CD4-positive, alpha-beta T cell (primary cell): ENCODE results near the gene RNF144A. TPM values are rescaled to one million over a fixed set of nuclear protein-coding genes. Genes with fewer than 3 reads are reported as not detected.
A peak's percentile ranks its signal among the peaks of the same experiment; 100 is the strongest.

Experiments used
- ATAC-seq: fragments of 200-7000 bp; cut with Tn5 transposase; one replicate; pipeline ENCODE4 v1.10.0; 2022; ENCODE audit warnings: mild to moderate bottlenecking; ENCODE audit not compliant: poor library complexity
- CTCF ChIA-PET: fragments of 350-600 bp; sonication (Branson Sonifier 250); formaldehyde crosslinking; loops from one replicate; lab custom pipeline; 2021; ENCODE audit warnings: antibody characterized with exemption, inconsistent platforms; lab: Charles Lee
- POLR2A ChIA-PET: fragments of 350-600 bp; sonication (Branson Sonifier 250); formaldehyde crosslinking; loops from one replicate; lab custom pipeline; 2021; ENCODE audit warnings: antibody characterized with exemption, inconsistent platforms; lab: Charles Lee
- DNase-seq, 14 experiments: peaks; one replicate each; pipeline ENCODE4 v3.0.0-alpha.2; 2013 to 2020; ENCODE audit warnings: mixed read lengths in 2 of 14
- H3K27ac ChIP-seq, 2 donors: one replicate each; pipeline versions ENCODE4 v1.5.1 to v1.7.0; 2013; ENCODE audit warnings: low read length in 2 of 2, low read depth in 1 of 2, mild to moderate bottlenecking in 1 of 2
- H3K27me3 ChIP-seq, 2 experiments: 1 replicate in 1 of 2; 2 replicates in 1 of 2; pipeline versions ENCODE4 v1.6.1 to v1.7.0; 2013; ENCODE audit warnings: low read length in 2 of 2, control low read depth in 1 of 2, mild to moderate bottlenecking in 1 of 2, moderate library complexity in 1 of 2; ENCODE audit not compliant: insufficient read depth in 2 of 2, control insufficient read depth in 1 of 2
- H3K36me3 ChIP-seq: one replicate; pipeline ENCODE4 v1.6.1; 2013; ENCODE audit warnings: low read length, control low read depth; ENCODE audit not compliant: insufficient read depth
- H3K4me1 ChIP-seq: one replicate; pipeline ENCODE4 v1.6.1; 2013; ENCODE audit warnings: low read length, control low read depth; ENCODE audit not compliant: insufficient read depth
- H3K4me3 ChIP-seq: one replicate; pipeline ENCODE4 v1.5.1; 2013; ENCODE audit warnings: mild to moderate bottlenecking, low read length, moderate library complexity
- H3K9me3 ChIP-seq, 2 experiments: 1 replicate in 1 of 2; 2 replicates in 1 of 2; pipeline versions ENCODE4 v1.6.1 to v1.7.0; 2013; ENCODE audit warnings: low read length in 2 of 2, mild to moderate bottlenecking in 2 of 2, control low read depth in 1 of 2, moderate library complexity in 1 of 2; ENCODE audit not compliant: control insufficient read depth in 1 of 2, insufficient read depth in 1 of 2
- H3K27ac Mint-ChIP-seq: one replicate; pipeline ENCODE4 v1.8.0; 2020; ENCODE audit warnings: mixed read lengths
- H3K27me3 Mint-ChIP-seq: one replicate; pipeline ENCODE4 v1.8.0; 2021; ENCODE audit warnings: mixed read lengths
- H3K36me3 Mint-ChIP-seq: one replicate; pipeline ENCODE4 v1.8.0; 2021; ENCODE audit warnings: low read depth, mixed read lengths
- H3K4me1 Mint-ChIP-seq: one replicate; pipeline ENCODE4 v1.8.0; 2021; ENCODE audit warnings: low read depth, mixed read lengths
- H3K4me3 Mint-ChIP-seq: one replicate; pipeline ENCODE4 v1.8.0; 2020; ENCODE audit warnings: mild to moderate bottlenecking, mixed read lengths
- H3K9me3 Mint-ChIP-seq: one replicate; pipeline ENCODE4 v1.8.0; 2020; ENCODE audit warnings: mixed read lengths
- intact Hi-C, 2 experiments: fragments of 100-400 bp; cut with DNase I in 1 of 2; cut with micrococcal nuclease in 1 of 2; formaldehyde crosslinking; loops; one replicate each; pipeline versions ENCODE4 v1.15.1 to v1.9.0; 2023 to 2025; cut with DNase I, micrococcal nuclease
- total RNA-seq, 174 experiments: library from RNA in 2 of 174; stranded (reverse) in 2 of 174; gene quantifications; one replicate each; pipeline ENCODE4 v1.2.3 and lab custom pipeline; 2021 to 2026
- TF ChIP-seq, protein P1 (sequence below): fragments of 200-600 bp; IDR thresholded peaks from one replicate; pipeline ENCODE4 v1.8.0; 2022; ENCODE audit warnings: antibody characterized with exemption, mild to moderate bottlenecking

RNF144A gene
- total RNA-seq, 2 experiments from 2014 or later: 39.0 to 40.1 TPM

DNA sequence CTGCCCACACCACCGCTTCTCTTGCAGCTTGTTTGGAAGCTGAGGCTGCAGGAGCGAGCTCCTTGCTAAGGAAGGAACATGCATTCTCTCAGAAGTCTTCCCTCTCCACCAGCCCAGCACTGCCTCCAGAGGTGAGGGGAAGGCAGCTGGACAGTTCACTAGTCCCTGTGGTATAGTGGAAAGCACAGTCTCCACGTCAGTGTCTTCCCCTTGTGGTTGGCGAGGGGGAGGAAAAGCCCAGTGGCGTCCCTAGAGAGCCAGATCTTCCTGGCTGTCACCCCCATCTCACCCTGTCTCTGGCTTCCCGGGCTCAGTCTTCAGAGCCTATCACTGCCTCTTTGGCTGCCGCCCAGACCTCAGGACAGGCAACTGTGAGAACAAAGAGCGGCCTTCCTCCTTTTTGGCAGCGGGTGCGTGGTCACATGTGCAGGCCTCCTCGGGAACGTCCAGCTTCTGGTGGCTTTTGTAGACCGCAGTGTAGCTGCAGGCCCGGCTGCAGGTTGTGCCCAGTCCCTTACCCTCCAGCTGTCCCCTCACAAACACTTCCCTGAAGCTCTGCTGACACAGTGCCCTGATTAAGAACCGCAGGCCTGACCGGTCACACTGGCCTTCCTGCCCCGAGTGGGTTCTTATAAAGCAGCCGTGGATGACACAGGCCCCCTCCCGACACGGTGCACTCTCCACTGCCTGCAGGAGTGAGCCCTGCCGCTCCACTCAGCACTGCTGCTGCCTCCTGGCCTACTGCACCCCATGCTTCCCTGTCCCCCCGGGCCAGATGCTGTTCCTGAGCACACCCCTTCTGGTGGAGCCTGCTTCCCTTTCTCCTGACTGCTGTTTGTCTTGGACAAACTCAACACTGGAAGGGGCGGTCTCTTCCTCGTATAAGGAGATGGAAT, 90.9 kb downstream of the RNF144A start:
- Mint-ChIP-seq H3K4me3 (no peak overlapping the region), H3K27ac (peak overlapping the region; percentile 82), H3K27me3 (no peaks in the 10 kb centered on the region), H3K4me1 (peaks cover 66% of the 10 kb centered on the region), H3K36me3 (peaks cover 50% of the 10 kb centered on the region), H3K9me3 (no peaks in the 10 kb centered on the region)
- Histone ChIP-seq H3K27me3 (no peaks in the 10 kb centered on the region), H3K4me3 (no peak overlapping the region), H3K36me3 (peaks cover 3% of the 10 kb centered on the region), H3K27ac (no peak overlapping the region), H3K9me3 (no peaks in the 10 kb centered on the region), H3K4me1 (peaks cover 3% of the 10 kb centered on the region)
- no peak for ATAC-seq
- TF ChIP-seq, protein P1, sequence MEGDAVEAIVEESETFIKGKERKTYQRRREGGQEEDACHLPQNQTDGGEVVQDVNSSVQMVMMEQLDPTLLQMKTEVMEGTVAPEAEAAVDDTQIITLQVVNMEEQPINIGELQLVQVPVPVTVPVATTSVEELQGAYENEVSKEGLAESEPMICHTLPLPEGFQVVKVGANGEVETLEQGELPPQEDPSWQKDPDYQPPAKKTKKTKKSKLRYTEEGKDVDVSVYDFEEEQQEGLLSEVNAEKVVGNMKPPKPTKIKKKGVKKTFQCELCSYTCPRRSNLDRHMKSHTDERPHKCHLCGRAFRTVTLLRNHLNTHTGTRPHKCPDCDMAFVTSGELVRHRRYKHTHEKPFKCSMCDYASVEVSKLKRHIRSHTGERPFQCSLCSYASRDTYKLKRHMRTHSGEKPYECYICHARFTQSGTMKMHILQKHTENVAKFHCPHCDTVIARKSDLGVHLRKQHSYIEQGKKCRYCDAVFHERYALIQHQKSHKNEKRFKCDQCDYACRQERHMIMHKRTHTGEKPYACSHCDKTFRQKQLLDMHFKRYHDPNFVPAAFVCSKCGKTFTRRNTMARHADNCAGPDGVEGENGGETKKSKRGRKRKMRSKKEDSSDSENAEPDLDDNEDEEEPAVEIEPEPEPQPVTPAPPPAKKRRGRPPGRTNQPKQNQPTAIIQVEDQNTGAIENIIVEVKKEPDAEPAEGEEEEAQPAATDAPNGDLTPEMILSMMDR: no peak
- DNase-seq: peak in 2 of 14 experiments; percentile 32 to 39
- intact Hi-C loops: no loop called here
- ChIA-PET CTCF (no interaction called here), POLR2A (no interaction called here)

DNA sequence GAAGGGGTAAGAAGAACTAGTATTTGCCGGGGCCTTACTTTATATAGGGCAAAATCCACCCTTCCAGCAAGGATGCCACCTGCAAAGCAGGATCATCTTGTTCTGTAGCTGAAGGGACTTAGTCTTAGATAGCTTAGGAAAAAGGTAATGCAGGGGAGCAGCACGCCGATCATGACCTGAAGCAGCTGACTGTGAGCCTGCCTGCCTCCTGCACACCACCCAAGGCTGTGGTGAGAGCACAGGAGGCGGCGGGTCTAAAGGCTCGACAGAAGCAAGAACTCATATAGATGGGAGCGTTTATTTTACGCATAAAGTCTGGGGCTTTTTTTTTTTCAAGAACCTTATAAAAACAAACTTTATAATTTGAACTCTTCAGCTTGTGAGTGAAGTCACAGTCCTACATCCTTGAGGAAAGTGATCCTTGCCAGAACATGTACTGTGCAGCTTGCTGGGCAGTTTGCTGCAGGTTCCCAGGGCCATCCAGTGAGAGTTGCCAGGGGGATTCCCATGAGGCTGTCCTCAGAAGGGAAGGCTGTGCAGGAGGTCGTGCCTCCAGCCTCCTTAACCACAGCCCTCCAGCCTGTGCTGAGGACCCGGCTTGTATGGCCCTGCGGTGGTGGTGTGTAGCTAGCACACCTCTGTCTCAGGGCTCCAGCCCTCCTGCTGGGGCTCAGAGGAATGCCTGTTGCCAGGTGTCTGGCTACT, 92.1 kb downstream of the RNF144A start:
- Histone ChIP-seq H3K27ac (no peak overlapping the region), H3K9me3 (no peaks in the 10 kb centered on the region), H3K4me1 (peaks cover 7% of the 10 kb centered on the region), H3K36me3 (peaks cover 3% of the 10 kb centered on the region), H3K4me3 (no peak overlapping the region), H3K27me3 (no peaks in the 10 kb centered on the region)
- H3K27ac Mint-ChIP-seq: peak overlapping the region; percentile 82
- intact Hi-C loops: no loop called here
- ChIA-PET CTCF (interaction anchor here (1.2 kb wide), 1 partner anchor 144 kb away, joined by 3 read pairs; the partner anchor contains the start of gene CMPK2), POLR2A (interaction anchor here (0.6 kb wide), 1 partner anchor 1188 kb away, joined by 3 read pairs; no protein-coding TSS in a partner anchor)
- ATAC-seq (no peak), DNase-seq (no peak)
- H3K4me3 Mint-ChIP-seq: no peak overlapping the region
- H3K36me3 Mint-ChIP-seq: peaks cover 49% of the 10 kb centered on the region
- peaks cover 72% of the 10 kb centered on the region for H3K4me1 Mint-ChIP-seq
- H3K9me3 Mint-ChIP-seq: no peaks in the 10 kb centered on the region
- no peaks in the 10 kb centered on the region for H3K27me3 Mint-ChIP-seq
- TF ChIP-seq, protein P1: no peak

DNA sequence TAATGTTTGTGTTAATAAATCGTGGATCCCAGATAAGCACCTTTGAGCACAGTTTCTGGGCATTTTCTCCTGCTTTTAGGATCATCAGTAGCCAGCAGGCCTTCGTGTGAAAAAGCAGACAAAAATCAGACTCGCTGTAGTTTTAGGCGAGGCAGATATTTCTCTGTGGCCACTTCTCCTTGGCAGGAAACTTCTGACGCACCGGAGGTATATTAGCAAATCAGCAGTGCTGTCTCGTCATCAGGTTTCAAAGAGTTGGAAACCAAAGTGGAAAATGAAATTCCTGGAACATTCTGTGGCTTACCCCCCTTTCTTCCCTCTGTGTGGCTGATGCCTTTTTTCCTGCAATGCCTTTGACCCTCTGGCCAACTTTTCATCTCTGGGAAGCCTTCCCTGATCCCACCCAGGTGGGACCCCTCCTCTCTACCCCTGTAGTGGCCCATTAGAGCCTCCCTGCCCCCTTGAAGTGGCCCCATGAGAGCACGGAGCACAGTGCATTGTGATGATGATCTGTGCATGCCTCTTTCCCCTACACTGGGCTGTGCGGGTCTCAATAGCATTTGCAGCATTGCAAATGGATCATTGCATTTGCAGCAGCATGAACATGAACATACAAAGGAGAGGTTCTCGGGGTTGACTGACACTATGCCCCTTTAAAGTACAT, 93.3 kb downstream of the RNF144A start:
- no peaks in the 10 kb centered on the region for H3K9me3 Mint-ChIP-seq
- peaks cover 8% of the 10 kb centered on the region for H3K4me1 ChIP-seq
- POLR2A ChIA-PET: no interaction called here
- H3K4me3 Mint-ChIP-seq: no peak overlapping the region
- H3K4me1 Mint-ChIP-seq: peaks cover 67% of the 10 kb centered on the region
- no peaks in the 10 kb centered on the region for H3K27me3 ChIP-seq
- DNase-seq (no peak), ATAC-seq (no peak)
- no peak overlapping the region for H3K27ac ChIP-seq
- H3K27me3 Mint-ChIP-seq: no peaks in the 10 kb centered on the region
- H3K4me3 ChIP-seq: no peak overlapping the region
- H3K36me3 Mint-ChIP-seq: peaks cover 50% of the 10 kb centered on the region
- no peaks in the 10 kb centered on the region for H3K9me3 ChIP-seq
- peaks cover 11% of the 10 kb centered on the region for H3K36me3 ChIP-seq
- TF ChIP-seq, protein P1: no peak
- intact Hi-C loops: loop anchor here in 1 of 2 experiments (5.0 kb wide), 2 partner anchors 93 to 113 kb away; partner anchors contain the start of gene RNF144A
- CTCF ChIA-PET: no interaction called here
- peak overlapping the region; percentile 6 for H3K27ac Mint-ChIP-seq
